Stimulated activated CD8-positive, alpha-beta memory T cell treated with anti-CD3 and anti-CD28 coated beads, Interleukin-15, amount 100 ng/mL, for 1 hour (primary cell): ENCODE results near the gene EPC1.

Experiments used
- DNase-seq: peaks from one replicate; pipeline ENCODE4 v3.0.0-alpha.2; 2020; ENCODE audit warnings: low read depth

EPC1 gene

GRCh38 chr10:32332299-32332750 lies 14.6 kb downstream of the EPC1 start:
- DNase-seq = peak; percentile 36

GRCh38 chr10:32331606-32332005 lies 15.4 kb downstream of the EPC1 start:
- DNase-seq = no peak

- no peak for DNase-seq
Measured at GRCh38 chr10:32330214-32330613, 16.7 kb downstream of the EPC1 start.

DNA sequence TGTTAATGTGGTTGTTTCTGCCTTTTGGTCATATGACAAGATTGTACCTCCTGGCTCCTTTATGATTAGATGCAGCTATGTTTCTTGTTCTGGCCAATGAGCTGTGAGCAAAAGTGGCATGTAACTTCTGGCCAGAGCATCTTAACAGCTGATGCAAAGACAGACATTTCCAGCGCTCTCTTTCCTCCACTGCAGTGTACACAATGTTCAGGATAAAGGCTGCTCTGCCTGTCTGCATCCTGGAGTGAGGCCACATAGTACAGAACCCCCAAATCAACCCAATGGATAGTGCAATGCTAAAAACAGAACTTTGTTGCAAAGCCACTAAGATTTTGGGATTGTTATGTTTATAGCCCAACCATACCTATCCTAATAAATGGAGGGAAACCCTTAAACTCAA lies 17.9 kb downstream of the EPC1 start:
- no peak for DNase-seq

DNA sequence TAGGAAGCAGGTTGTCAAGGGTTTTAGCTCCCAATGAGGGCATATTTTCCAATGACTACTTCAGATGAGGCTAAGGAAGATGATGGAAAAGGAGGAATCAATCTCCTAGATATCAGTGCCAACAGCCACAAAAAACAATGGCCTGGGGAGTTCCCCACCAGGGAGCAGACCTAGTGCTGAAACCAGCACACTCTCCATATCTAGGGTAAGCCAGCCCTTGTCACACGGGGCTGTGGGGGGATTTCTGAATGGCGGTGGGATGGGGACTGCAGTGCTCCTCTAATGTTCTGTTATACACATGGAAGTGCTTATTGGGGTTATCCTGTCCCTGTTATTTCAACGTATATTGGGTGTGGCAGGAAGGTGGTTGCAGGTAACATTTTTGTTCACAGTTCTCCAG lies 18.5 kb downstream of the EPC1 start:
- DNase-seq = no peak

DNA sequence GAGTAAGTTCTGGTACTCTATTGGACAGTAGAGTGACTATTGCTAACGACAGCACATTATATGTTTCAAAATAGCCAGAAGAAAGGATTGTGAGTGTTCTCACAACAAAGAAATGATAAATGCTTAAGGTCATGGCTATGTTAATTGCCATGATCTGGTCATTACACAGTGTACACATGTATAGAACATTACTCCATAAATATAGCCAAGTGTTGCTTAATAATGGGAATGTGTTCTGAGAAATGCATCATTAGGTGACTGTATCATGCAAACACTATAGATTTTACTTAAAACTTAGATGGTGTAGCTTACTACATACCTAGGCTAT lies 19.6 kb downstream of the EPC1 start:
- no peak for DNase-seq

GRCh38 chr10:32326680-32327363 lies 20.1 kb downstream of the EPC1 start:
- DNase-seq = no peak

DNA sequence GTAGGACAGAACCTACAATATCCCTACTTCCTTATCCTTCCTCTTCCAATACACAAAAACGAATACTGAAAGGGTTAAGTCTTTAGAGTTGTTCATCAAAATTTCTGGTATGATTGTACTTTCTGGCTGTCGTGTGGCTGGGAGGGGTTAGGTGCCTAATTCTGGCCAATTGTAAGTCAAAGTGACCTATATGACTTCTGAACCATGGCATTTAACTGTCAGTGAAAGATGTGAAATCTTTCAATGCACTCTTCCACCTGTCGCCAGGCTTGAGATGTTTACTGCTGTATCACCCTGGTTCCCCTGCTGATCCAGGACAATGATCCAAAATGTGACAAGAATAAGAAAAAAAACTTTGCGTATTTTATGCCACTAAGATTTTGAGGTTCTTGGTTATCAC lies 20.8 kb downstream of the EPC1 start:
- no peak for DNase-seq

DNA sequence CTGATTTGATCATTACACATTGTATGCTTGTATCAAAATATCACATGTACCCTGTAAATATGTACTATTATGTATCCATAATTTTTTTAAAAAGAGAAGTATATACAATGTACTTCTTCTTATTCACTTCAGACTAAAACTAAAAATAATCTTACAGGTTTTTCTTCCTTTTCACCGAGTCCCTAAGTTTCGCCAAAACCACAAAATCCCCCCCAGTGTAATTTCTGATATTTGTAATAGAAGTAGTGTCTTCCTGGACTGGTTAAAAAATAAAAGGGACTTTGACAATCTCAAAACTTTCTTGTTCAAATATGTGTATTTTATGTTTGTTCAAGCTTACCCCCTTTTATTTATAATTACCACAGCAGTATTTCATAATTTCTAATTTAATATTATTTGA lies 23.9 kb downstream of the EPC1 start:
- no peak for DNase-seq

- DNase-seq = no peak
Measured at GRCh38 chr10:32321016-32321631, 25.8 kb downstream of the EPC1 start.

DNA sequence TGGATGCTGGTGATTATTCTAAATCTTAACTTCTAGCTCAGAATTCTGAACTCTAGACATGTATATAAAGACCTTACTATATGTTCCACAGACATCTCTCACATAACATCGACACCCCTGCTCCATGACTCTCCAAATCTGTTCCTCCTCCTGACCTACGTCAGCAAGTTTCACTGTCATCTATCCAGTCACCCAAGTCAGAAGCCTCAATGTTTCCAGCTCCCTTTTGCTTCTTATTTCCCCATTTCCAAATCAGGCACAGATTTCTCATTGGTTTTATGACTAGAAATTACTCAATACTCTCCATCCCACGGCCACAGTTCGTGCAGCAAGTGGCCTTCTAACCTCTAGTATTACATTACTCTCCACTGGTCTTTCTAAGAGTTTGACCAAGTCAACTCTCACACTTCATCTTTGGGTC lies 28.5 kb downstream of the EPC1 start:
- no peak for DNase-seq

- DNase-seq = no peak
Measured at GRCh38 chr10:32317795-32318357, 29.1 kb downstream of the EPC1 start.

DNA sequence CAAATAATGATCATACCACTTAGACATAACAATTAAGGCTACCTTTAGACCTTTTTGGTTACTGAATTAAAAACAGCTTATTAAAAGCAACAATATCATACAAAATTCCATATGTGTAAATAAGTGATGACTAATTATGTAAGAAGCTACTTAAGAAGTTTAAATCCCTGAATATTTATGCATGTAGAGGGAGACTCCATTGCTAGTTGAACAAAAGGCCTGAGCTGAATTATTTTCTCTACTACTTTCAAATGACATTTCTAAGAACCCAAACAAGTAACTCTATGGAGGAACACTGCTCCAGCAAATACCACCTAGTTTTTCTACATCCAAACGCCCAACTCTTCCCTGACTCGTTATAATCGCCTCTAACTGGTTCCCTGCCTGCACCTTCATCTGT lies 31.5 kb downstream of the EPC1 start:
- no peak for DNase-seq

DNA sequence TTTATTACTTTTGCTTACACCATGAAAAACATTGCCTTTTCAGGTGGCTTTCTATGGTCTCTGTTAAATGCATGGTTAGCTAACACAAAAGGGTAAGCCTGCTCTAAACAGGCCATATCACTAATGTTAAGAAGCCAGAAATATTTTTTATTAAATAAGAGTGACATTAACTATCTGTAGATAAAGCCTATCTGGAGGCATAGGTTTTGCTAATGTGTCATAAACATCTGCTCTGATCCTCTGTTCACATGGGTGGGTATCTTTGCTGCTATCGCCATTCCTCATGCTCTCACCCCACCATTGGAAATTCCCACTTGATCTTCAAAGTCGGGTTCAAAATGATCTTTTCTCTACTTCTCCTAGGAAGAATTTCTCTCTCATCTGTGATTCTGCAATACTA lies 32.4 kb downstream of the EPC1 start:
- DNase-seq = no peak

- no peak for DNase-seq
Measured at GRCh38 chr10:32308027-32308603, 38.8 kb downstream of the EPC1 start.

DNA sequence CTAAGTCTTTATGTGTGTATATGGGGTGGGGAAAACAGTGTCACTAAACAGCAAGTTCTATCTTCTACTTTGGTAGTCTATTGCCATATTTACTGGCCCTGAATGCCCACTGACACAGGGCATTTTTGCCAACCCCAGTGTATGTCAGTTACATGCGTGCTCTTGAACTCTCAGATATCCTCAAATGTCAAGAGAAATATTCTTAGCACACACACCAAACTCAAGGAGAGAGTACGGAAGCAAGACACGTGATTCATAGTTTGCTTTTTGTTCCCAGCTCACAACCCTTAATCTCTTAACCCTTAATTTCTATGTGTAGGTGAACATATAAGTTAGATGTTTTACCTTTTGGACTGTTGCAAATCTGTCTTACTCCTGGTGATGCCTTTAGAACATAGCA lies 39.3 kb downstream of the EPC1 start:
- DNase-seq = no peak

DNA sequence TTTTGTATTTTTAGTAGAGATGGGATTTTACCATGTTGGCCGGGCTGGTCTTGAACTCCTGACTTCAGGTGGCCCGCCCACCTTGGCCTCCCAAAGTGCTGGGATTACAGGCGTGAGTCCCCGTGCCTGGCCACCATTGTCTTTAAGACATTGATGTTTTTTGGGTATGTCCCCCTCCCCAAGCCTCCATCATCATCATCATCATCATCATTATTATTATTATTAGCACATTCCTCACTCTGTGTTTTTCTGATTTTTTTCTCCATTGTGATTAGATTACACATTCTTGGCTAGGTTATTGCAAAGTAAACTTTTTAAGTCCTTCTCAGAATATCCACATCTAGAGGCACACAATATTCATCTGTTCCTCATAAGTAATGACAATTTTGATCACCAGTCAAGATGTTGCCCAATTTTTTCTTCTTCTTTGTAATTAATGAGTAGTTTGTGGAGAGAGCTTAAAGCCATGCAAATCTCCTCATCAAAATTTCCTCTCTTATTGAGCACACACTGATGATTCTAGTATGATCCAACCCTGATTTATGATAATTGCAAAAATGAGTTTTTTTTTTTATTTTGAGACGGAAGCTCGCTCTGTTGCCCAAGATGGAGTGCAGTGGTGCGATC lies 47.5 kb downstream of the EPC1 start:
- DNase-seq = no peak

DNA sequence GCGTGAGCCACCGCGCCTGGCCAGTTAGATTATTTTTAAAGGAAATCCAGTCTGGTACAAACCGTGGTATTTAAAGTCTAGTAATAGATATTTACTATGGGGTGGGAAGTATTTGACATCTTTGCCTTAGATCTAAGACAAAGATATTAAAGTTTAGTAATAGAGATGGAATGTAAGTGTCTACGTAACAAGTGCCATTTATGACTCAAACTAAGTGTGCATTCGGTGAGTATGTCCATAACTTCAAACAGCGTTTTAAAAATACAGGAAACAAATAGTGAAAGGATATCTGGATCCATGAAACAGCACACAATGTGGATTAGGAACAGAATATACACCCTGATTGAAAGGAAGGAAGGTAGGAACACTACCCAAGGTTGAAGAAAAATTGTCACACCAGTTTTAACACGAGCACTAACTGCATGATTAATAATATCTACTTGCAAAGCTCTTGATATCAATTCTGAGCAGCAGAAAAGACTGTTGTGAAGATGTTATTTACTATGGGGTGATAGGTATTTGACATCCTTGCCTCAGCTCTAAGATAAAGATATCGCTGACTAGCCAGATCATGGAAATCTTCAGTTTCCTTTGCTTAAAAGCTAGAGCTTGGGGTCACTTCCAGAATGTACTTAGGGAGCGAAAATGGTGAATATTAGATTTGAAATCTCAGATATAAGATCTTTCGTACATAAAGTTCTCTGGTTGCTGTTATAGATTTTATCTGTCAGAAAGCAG lies 48.7 kb downstream of the EPC1 start:
- DNase-seq = no peak

DNA sequence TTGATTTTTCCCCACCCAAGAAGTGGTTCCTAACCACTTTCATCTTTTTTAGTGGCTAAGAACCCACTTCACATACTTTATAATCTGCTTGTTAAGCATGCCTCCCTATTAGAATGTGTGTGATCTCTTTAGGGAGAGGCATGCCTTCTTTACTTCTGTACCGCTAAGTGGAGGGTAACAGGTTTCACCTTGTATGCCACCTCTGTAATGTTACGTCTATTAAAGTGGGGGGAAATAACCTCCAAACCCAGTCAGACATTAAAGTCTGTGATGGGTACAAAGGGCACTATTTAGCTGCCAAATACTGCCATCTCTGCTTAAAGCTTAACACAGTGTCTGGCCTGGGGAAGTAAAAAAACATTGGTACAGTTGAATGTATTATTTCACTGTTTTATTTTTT lies 51.9 kb downstream of the EPC1 start:
- DNase-seq = no peak

GRCh38 chr10:32293581-32293980 lies 53.4 kb downstream of the EPC1 start:
- DNase-seq = no peak

DNA sequence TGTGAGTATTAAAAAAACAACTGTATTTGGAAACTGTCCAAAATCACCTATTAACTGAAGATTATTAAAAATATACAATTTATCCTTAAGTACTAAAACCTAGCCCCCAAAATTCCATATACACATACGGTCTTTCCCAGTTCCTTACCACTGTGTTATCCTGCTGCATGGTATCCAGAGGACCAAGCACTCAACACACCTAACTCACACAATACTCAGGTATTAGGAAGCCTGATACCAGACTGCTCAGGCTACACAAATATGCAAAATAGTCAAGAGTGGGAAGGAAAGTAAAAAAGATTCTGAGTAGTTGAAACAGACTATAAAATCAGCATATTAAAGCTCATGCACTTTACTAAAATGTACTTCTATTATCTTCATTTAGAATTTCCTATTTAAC lies 67.2 kb downstream of the EPC1 start:
- DNase-seq = no peak

DNA sequence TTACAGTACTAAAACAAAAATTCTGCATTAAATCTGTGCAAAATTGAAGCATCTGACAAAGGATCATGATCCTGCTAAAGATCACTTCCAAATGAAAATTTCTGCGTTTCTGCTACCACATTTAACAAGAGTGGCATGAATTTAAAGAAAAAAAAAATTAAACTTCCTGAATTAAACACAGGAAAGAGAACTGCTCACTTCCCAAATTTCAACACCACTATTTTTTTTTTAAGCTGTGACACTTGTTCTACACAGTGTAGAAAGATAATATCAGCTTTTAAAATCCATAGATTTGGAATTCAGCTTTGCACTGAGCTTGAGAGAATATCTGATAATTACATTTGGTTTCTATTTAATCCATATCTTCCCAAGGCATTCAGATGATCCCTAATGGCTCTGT lies 73.6 kb downstream of the EPC1 start:
- no peak for DNase-seq
